ENCODE results near the gene SPATA18.

The SPATA18 gene

GRCh38 chr4:52051213-52051614 lies at the start of gene SPATA18:
Gene SPATA18 (plus strand): TSS chr4:52051304. CDS start chr4:52051705, 401 bp downstream.
- no peak for DNase-seq (ENCODE audit: low read depth)

- no peak for DNase-seq (ENCODE audit: low read depth)
Measured at GRCh38 chr4:52001616-52002015, 49.5 kb upstream of the SPATA18 start.

GRCh38 chr4:52004414-52004813 lies 46.7 kb upstream of the SPATA18 start:
- no peak for DNase-seq (ENCODE audit: low read depth)

GRCh38 chr4:52005604-52006273 lies 45.4 kb upstream of the SPATA18 start:
- DNase-seq (ENCODE audit: low read depth): no peak

- no peak for DNase-seq (ENCODE audit: low read depth)
Measured at GRCh38 chr4:52006887-52007286, 44.2 kb upstream of the SPATA18 start.

GRCh38 chr4:52010986-52011385 lies 40.1 kb upstream of the SPATA18 start:
- DNase-seq (ENCODE audit: low read depth): no peak

- no peak for DNase-seq (ENCODE audit: low read depth)
Measured at GRCh38 chr4:52012651-52013050, 38.5 kb upstream of the SPATA18 start.

GRCh38 chr4:52014903-52015302 lies 36.2 kb upstream of the SPATA18 start:
- no peak for DNase-seq (ENCODE audit: low read depth)

GRCh38 chr4:52015366-52015765 lies 35.7 kb upstream of the SPATA18 start:
- no peak for DNase-seq (ENCODE audit: low read depth)

GRCh38 chr4:52016981-52017380 lies 34.1 kb upstream of the SPATA18 start:
- no peak for DNase-seq (ENCODE audit: low read depth)

- no peak for DNase-seq (ENCODE audit: low read depth)
Measured at GRCh38 chr4:52017814-52018213, 33.3 kb upstream of the SPATA18 start.

GRCh38 chr4:52019936-52020657 lies 31.0 kb upstream of the SPATA18 start, which contains the start of gene LRRC66:
Gene LRRC66 (minus strand): TSS chr4:52020363. CDS start chr4:52017613, 2,750 bp downstream.
- DNase-seq (ENCODE audit: low read depth): no peak

- no peak for DNase-seq (ENCODE audit: low read depth)
Measured at GRCh38 chr4:52028970-52029369, 22.1 kb upstream of the SPATA18 start.

GRCh38 chr4:52032005-52032404 lies 19.1 kb upstream of the SPATA18 start:
- DNase-seq (ENCODE audit: low read depth): no peak

GRCh38 chr4:52035190-52035589 lies 15.9 kb upstream of the SPATA18 start:
- no peak for DNase-seq (ENCODE audit: low read depth)

GRCh38 chr4:52036886-52037530 lies 14.1 kb upstream of the SPATA18 start:
- DNase-seq (ENCODE audit: low read depth): no peak

- DNase-seq (ENCODE audit: low read depth): no peak
Measured at GRCh38 chr4:52037689-52038102, 13.4 kb upstream of the SPATA18 start.

GRCh38 chr4:52038103-52038912 lies 12.8 kb upstream of the SPATA18 start, which contains the start of gene SGCB:
Gene SGCB (minus strand): TSS chr4:52038299. CDS start chr4:52038259, 40 bp downstream.
- peak; percentile 50 for DNase-seq (ENCODE audit: low read depth)

GRCh38 chr4:52045028-52045427 lies 6.1 kb upstream of the SPATA18 start:
- DNase-seq (ENCODE audit: low read depth): no peak

GRCh38 chr4:52049266-52049665 lies 1.8 kb upstream of the SPATA18 start:
- no peak for DNase-seq (ENCODE audit: low read depth)

GRCh38 chr4:52051615-52052474 lies 741 bp downstream of the SPATA18 start:
- DNase-seq (ENCODE audit: low read depth): no peak
